Activated T-helper 1 cell treated with Interleukin-2 at 50 U/mL for 16 hours (primary cell): ENCODE results near the gene LAMTOR3.

ENCODE experiments used
- DNase-seq: peaks from one replicate; pipeline ENCODE4 v3.0.0-alpha.2; 2020; ENCODE audit warnings: low read depth

The LAMTOR3 gene

GRCh38 chr4:99894161-99894997 is at the start of gene LAMTOR3:
Gene LAMTOR3, minus strand, starts transcription at chr4:99894427. Its CDS starts 464 bp downstream, at chr4:99893963.
- peak; percentile 85 for DNase-seq

- no peak for DNase-seq
Observed at GRCh38 chr4:99938243-99938753, 44.1 kb upstream of the LAMTOR3 start.

GRCh38 chr4:99934891-99935290 is 40.7 kb upstream of the LAMTOR3 start:
- no peak for DNase-seq

- DNase-seq: no peak
Observed at GRCh38 chr4:99927566-99927965, 33.3 kb upstream of the LAMTOR3 start.

GRCh38 chr4:99921174-99921573 is 26.9 kb upstream of the LAMTOR3 start:
- no peak for DNase-seq

GRCh38 chr4:99918656-99919055 is 24.4 kb upstream of the LAMTOR3 start:
- DNase-seq: no peak

GRCh38 chr4:99917575-99917974 is 23.3 kb upstream of the LAMTOR3 start:
- no peak for DNase-seq

GRCh38 chr4:99915449-99915848 is 21.2 kb upstream of the LAMTOR3 start:
- DNase-seq: no peak

- DNase-seq: no peak
Observed at GRCh38 chr4:99894998-99895397, 771 bp upstream of the LAMTOR3 start.

- no peak for DNase-seq
Observed at GRCh38 chr4:99893839-99894160, 427 bp downstream of the LAMTOR3 start.

- DNase-seq: no peak
Observed at GRCh38 chr4:99893029-99893428, 1.2 kb downstream of the LAMTOR3 start.

- DNase-seq: no peak
Observed at GRCh38 chr4:99891351-99891750, 2.9 kb downstream of the LAMTOR3 start.

GRCh38 chr4:99887837-99888236 is 6.4 kb downstream of the LAMTOR3 start:
- DNase-seq: no peak

- DNase-seq: no peak
Observed at GRCh38 chr4:99886146-99886545, 8.1 kb downstream of the LAMTOR3 start.

GRCh38 chr4:99885687-99886086 is 8.5 kb downstream of the LAMTOR3 start:
- DNase-seq: no peak

- DNase-seq: no peak
Observed at GRCh38 chr4:99885063-99885664, 9.1 kb downstream of the LAMTOR3 start.

- no peak for DNase-seq
Observed at GRCh38 chr4:99879458-99879857, 14.8 kb downstream of the LAMTOR3 start.

GRCh38 chr4:99878604-99879003 is 15.6 kb downstream of the LAMTOR3 start:
- no peak for DNase-seq

GRCh38 chr4:99876946-99877345 is 17.3 kb downstream of the LAMTOR3 start:
- DNase-seq: no peak

- DNase-seq: no peak
Observed at GRCh38 chr4:99875071-99875470, 19.2 kb downstream of the LAMTOR3 start.

GRCh38 chr4:99872570-99872969 is 21.7 kb downstream of the LAMTOR3 start:
- DNase-seq: no peak

GRCh38 chr4:99868126-99868596 is 26.1 kb downstream of the LAMTOR3 start:
- DNase-seq: no peak

GRCh38 chr4:99863804-99864203 is 30.4 kb downstream of the LAMTOR3 start:
- no peak for DNase-seq
